T-cell (primary cell): ENCODE data around the gene MTNR1B. TPM values are rescaled to one million over a fixed set of nuclear protein-coding genes. Genes with fewer than 3 reads are reported as not detected.

ENCODE experiments used
- ATAC-seq, 4 experiments: fragments of 200-7000 bp in 3 of 4; fragments of 150-1000 bp in 1 of 4; cut with Tn5 transposase; replicated peaks in 1 of 4; 1 replicate in 3 of 4; 2 replicates in 1 of 4; pipeline ENCODE4 v1.10.0; 2021; ENCODE audit warnings: moderate library complexity in 3 of 4, mild to moderate bottlenecking in 2 of 4, moderate number of reproducible peaks in 1 of 4
- CTCF ChIA-PET, 2 donors: fragments of 300-600 bp; sonication (Branson Sonifier 250); formaldehyde crosslinking; loops; one replicate each; lab custom pipeline; 2022; ENCODE audit warnings: antibody characterized with exemption in 2 of 2; lab: Charles Lee
- POLR2A ChIA-PET, 2 donors: fragments of 300-600 bp; sonication (Branson Sonifier 250); formaldehyde crosslinking; loops; one replicate each; lab custom pipeline; 2022; ENCODE audit warnings: antibody characterized with exemption in 2 of 2; lab: Charles Lee
- DNase-seq, 35 experiments: peaks; one replicate each; pipeline versions ENCODE4 v3.0.0 to v3.0.0-alpha.2; 2013 to 2023
- H3K27ac ChIP-seq: one replicate; pipeline ENCODE4 v1.5.1; 2013; ENCODE audit warnings: low read length
- H3K27me3 ChIP-seq, 2 experiments: replicated peaks in 1 of 2; 1 replicate in 1 of 2; 2 replicates in 1 of 2; pipeline versions ENCODE4 v1.6.1 to v1.7.0; 2013; ENCODE audit warnings: low read length in 1 of 2, mixed read lengths in 1 of 2; ENCODE audit not compliant: control insufficient read depth in 2 of 2, insufficient read depth in 2 of 2; ENCODE audit errors: extremely low read depth in 1 of 2
- H3K36me3 ChIP-seq, 2 donors: 1 replicate in 1 of 2; 2 replicates in 1 of 2; pipeline versions ENCODE4 v1.6.1 to v1.7.0; 2013; ENCODE audit warnings: low read length in 1 of 2; ENCODE audit not compliant: control insufficient read depth in 2 of 2, insufficient read depth in 1 of 2; ENCODE audit errors: extremely low read depth in 1 of 2
- H3K4me1 ChIP-seq, 2 experiments: 1 replicate in 1 of 2; 2 replicates in 1 of 2; pipeline versions ENCODE4 v1.6.1 to v1.7.0; 2013; ENCODE audit warnings: low read length in 2 of 2, mixed read lengths in 1 of 2; ENCODE audit not compliant: insufficient read depth in 2 of 2, control insufficient read depth in 1 of 2; ENCODE audit errors: extremely low read depth in 1 of 2
- H3K4me3 ChIP-seq, 2 donors: 1 replicate in 1 of 2; 2 replicates in 1 of 2; pipeline versions ENCODE4 v1.5.1 to v1.7.0; 2013; ENCODE audit warnings: mild to moderate bottlenecking in 2 of 2, low read length in 1 of 2, moderate library complexity in 1 of 2; ENCODE audit not compliant: control insufficient read depth in 1 of 2; ENCODE audit errors: extremely low read depth in 1 of 2
- H3K9me3 ChIP-seq: 2 replicates; pipeline ENCODE4 v1.7.0; 2013
- H3K27ac Mint-ChIP-seq, 2 donors: one replicate each; pipeline ENCODE4 v1.8.0; 2020 to 2021; ENCODE audit warnings: mild to moderate bottlenecking in 2 of 2, mixed read lengths in 2 of 2
- H3K27me3 Mint-ChIP-seq, 2 donors: one replicate each; pipeline ENCODE4 v1.8.0; 2021 to 2022; ENCODE audit warnings: mixed read lengths in 2 of 2
- H3K36me3 Mint-ChIP-seq: one replicate; pipeline ENCODE4 v1.8.0; 2021; ENCODE audit warnings: mixed read lengths
- H3K4me1 Mint-ChIP-seq, 3 donors: one replicate each; pipeline ENCODE4 v1.8.0; 2020 to 2022; ENCODE audit warnings: mixed read lengths in 3 of 3, mild to moderate bottlenecking in 1 of 3
- H3K4me3 Mint-ChIP-seq, 3 donors: one replicate each; pipeline ENCODE4 v1.8.0; 2020 to 2022; ENCODE audit warnings: mild to moderate bottlenecking in 3 of 3, mixed read lengths in 3 of 3, moderate library complexity in 3 of 3
- H3K9me3 Mint-ChIP-seq, 3 donors: one replicate each; pipeline ENCODE4 v1.8.0; 2020 to 2022; ENCODE audit warnings: mixed read lengths in 3 of 3
- WGBS: methylation state at CpG from one replicate; pipeline ENCODE4 v1.1.5; 2013; ENCODE audit warnings: missing lambda C conversion rate; ENCODE audit not compliant: insufficient coverage; 5-methylcytosine and 5-hydroxymethylcytosine counted together
- total RNA-seq, 35 experiments: library from RNA in 6 of 35; stranded (reverse) in 6 of 35; fragments of 120-200 nt in 1 of 35; gene quantifications; one replicate each; pipeline versions ENCODE4 v1.2.1 to v1.2.4 and lab custom pipeline; 2013 to 2026

Gene MTNR1B
- total RNA-seq, 5 donors from 2014 or later (not counting 1 experiment from before 2014, with no cell fraction given) = not detected

DNA sequence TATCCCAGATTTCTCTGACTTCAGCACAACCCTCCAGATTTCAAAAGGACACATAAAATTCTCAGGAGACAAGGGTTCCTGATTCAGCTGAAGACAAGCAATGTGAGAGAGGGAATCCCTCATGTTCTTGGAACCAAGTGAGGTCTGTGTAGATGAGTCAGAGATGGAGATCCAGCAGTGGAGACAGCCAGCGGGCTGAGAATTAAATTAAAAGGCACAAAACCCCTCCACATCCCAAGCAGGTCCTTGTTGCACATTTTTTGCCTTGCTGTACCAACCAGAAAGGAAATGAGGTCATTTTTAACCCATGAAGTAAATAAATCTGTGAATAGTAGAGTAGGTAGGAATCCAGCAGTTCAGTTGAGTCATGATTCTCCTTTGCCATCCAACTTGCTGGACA lies 9.7 kb downstream of the MTNR1B start:
- peaks cover 0 to 3% of the 10 kb centered on the region in 2 experiments for H3K27me3 ChIP-seq
- H3K36me3 ChIP-seq = no peaks in the 10 kb centered on the region
- no peaks in the 10 kb centered on the region for H3K4me1 Mint-ChIP-seq
- no peak overlapping the region for H3K27ac ChIP-seq
- H3K9me3 Mint-ChIP-seq = no peaks in the 10 kb centered on the region
- H3K4me1 ChIP-seq = no peaks in the 10 kb centered on the region
- CTCF ChIA-PET = no interaction called here
- no CpG with 5 or more reads among the region's 1 CpG for WGBS
- no peaks in the 10 kb centered on the region for H3K36me3 Mint-ChIP-seq
- no peak overlapping the region for H3K27ac Mint-ChIP-seq
- H3K4me3 Mint-ChIP-seq = no peak overlapping the region
- POLR2A ChIA-PET = no interaction called here
- ATAC-seq = no peak
- H3K27me3 Mint-ChIP-seq = peaks cover 0 to 9% of the 10 kb centered on the region in 2 donors
- H3K4me3 ChIP-seq = no peak overlapping the region
- no peaks in the 10 kb centered on the region for H3K9me3 ChIP-seq
- no peak for DNase-seq

DNA sequence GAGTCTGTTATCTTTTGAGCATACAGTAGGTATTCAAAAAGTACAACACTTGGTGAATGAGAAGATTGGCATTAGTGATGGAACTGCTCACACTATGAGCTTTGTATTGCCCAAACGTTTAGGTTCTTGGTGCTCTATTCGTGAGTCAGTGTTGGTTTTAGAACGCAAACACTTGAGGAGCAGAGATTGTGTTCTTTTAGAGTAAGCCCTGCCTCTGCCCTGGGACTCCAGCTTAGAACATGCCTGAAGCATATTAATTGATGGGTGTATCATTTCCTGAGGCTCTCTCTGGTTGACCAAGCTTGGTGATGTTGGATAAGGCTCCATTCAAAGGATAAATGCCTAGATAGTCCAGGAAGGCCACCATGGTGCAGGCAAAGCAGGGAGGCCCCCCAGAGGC lies 10.9 kb downstream of the MTNR1B start:
- H3K27ac Mint-ChIP-seq = no peak overlapping the region
- Histone ChIP-seq H3K4me3 (no peak overlapping the region), H3K9me3 (no peaks in the 10 kb centered on the region), H3K36me3 (no peaks in the 10 kb centered on the region), H3K4me1 (no peaks in the 10 kb centered on the region), H3K27ac (no peak overlapping the region), H3K27me3 (peaks cover 0 to 3% of the 10 kb centered on the region in 2 experiments)
- H3K27me3 Mint-ChIP-seq = peaks cover 0 to 9% of the 10 kb centered on the region in 2 donors
- H3K4me1 Mint-ChIP-seq = no peaks in the 10 kb centered on the region
- no peak overlapping the region for H3K4me3 Mint-ChIP-seq
- ChIA-PET CTCF (no interaction called here), POLR2A (no interaction called here)
- H3K9me3 Mint-ChIP-seq = no peaks in the 10 kb centered on the region
- 54% methylated on average over 3 of the region's 3 CpGs for WGBS
- H3K36me3 Mint-ChIP-seq = no peaks in the 10 kb centered on the region
- DNase-seq (no peak), ATAC-seq (no peak)

DNA sequence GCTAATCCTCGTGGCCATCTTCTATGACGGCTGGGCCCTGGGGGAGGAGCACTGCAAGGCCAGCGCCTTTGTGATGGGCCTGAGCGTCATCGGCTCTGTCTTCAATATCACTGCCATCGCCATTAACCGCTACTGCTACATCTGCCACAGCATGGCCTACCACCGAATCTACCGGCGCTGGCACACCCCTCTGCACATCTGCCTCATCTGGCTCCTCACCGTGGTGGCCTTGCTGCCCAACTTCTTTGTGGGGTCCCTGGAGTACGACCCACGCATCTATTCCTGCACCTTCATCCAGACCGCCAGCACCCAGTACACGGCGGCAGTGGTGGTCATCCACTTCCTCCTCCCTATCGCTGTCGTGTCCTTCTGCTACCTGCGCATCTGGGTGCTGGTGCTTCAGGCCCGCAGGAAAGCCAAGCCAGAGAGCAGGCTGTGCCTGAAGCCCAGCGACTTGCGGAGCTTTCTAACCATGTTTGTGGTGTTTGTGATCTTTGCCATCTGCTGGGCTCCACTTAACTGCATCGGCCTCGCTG lies 12.1 kb downstream of the MTNR1B start:
- no peak for ATAC-seq
- no peak overlapping the region for H3K4me3 ChIP-seq
- ChIA-PET POLR2A (no interaction called here), CTCF (no interaction called here)
- Mint-ChIP-seq H3K27ac (no peak overlapping the region), H3K4me3 (no peak overlapping the region), H3K9me3 (no peaks in the 10 kb centered on the region), H3K27me3 (peaks cover 0 to 9% of the 10 kb centered on the region in 2 donors), H3K36me3 (no peaks in the 10 kb centered on the region), H3K4me1 (no peaks in the 10 kb centered on the region)
- H3K4me1 ChIP-seq = no peaks in the 10 kb centered on the region
- no peak overlapping the region for H3K27ac ChIP-seq
- no peaks in the 10 kb centered on the region for H3K9me3 ChIP-seq
- H3K27me3 ChIP-seq = peaks cover 0 to 3% of the 10 kb centered on the region in 2 experiments
- DNase-seq = no peak
- H3K36me3 ChIP-seq = no peaks in the 10 kb centered on the region
- 93% methylated on average over 23 of the region's 24 CpGs for WGBS

DNA sequence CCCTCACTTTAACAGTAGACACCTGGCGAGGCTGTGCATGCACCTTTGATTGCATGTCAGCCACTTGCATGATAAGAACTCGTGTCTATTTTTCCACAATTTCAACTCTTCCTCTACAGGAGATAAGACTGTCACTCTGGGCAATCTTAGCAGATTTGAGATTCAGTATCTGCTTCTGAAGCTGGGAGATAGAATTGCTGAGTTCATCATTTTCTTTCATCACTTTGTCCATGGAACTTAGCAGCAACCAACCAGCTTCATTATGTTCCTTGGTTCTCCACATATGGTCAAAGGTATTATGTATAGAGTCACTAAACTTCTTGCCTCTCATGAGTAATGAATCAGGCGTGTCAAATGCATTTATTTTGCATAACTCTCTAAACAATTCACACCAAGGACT lies 17.1 kb downstream of the MTNR1B start:
- Mint-ChIP-seq H3K27ac (no peak overlapping the region), H3K27me3 (no peaks in the 10 kb centered on the region), H3K36me3 (no peaks in the 10 kb centered on the region), H3K9me3 (peaks cover 6 to 9% (median 9%) of the 10 kb centered on the region in 3 donors), H3K4me3 (no peak overlapping the region), H3K4me1 (no peaks in the 10 kb centered on the region)
- Histone ChIP-seq H3K4me1 (no peaks in the 10 kb centered on the region), H3K4me3 (no peak overlapping the region), H3K36me3 (no peaks in the 10 kb centered on the region), H3K27ac (no peak overlapping the region), H3K9me3 (peaks cover 2% of the 10 kb centered on the region), H3K27me3 (no peaks in the 10 kb centered on the region)
- DNase-seq = no peak
- ATAC-seq = no peak
- ChIA-PET CTCF (no interaction called here), POLR2A (no interaction called here)
- 78% methylated on average over 1 of the region's 3 CpGs for WGBS

DNA sequence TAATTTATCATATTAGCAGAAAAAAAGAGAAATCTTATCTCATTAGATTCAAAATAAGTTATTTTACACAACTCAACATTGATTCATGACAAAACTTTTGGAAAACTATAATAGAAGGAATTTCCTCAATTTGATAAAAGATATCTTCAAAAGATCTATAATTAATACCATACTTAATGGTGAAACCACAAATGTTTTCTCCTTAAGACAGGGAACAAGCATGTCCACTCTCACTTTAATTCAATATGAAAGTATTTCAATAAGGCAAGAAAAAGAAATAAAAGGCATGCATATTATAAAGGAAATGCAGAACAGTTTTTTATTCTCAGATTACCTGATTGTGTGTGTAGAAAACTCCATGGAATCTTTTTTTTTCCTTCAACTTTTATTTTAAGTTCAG lies 23.6 kb downstream of the MTNR1B start:
- ChIA-PET POLR2A (no interaction called here), CTCF (no interaction called here)
- H3K4me1 ChIP-seq = no peaks in the 10 kb centered on the region
- no peak for DNase-seq
- H3K27ac Mint-ChIP-seq = no peak overlapping the region
- H3K9me3 Mint-ChIP-seq = peaks cover 6 to 9% (median 9%) of the 10 kb centered on the region in 3 donors
- H3K36me3 ChIP-seq = no peaks in the 10 kb centered on the region
- no peak for ATAC-seq
- H3K36me3 Mint-ChIP-seq = no peaks in the 10 kb centered on the region
- H3K9me3 ChIP-seq = peaks cover 2% of the 10 kb centered on the region
- no peaks in the 10 kb centered on the region for H3K27me3 ChIP-seq
- no peak overlapping the region for H3K4me3 Mint-ChIP-seq
- no peak overlapping the region for H3K27ac ChIP-seq
- no peak overlapping the region for H3K4me3 ChIP-seq
- peaks cover 0 to 2% of the 10 kb centered on the region in 2 donors for H3K27me3 Mint-ChIP-seq
- H3K4me1 Mint-ChIP-seq = no peaks in the 10 kb centered on the region

DNA sequence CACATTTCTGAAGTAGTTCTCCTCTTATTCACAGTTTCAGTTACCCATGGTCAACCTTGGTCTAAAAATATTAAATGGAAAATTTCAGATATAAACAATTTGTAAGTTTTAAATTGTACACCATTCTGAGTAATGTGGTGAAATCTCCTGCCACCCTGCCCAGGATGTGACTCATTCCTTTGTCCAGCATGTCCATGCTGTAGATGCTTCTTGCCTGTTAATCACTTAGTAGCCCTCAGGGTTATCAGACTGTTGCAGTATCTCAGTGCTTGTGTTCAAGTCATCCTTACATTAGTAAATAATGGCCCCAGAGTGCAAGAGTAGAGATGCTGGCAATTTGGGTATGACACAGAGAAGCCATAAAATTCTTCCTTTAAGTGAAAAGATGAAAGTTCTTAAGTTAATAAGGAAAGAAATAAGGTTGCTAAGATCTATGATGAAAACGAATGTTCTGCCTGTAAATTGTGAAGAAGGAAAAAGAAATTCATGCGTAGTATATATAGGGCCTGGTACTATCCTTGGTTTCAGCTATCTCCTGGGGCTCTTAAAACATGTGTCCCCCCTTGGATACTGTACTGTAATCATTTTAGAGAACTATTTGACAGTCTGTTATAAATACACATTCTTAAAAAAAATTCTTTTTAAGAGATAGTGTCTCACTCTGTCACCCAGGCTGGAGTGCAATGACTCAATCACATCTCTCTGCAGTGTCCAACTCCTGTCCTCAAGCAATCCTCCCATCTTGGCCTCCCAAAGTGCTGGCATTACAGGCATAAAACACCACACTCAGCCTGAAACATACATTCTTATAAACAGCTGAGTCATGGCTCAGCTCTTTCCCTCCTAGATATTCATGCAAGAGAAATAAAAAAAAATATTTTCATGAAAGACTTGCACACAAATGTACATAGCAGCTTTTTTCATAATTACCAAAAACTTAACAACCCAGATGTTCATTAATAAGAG lies 31.3 kb downstream of the MTNR1B start:
- Mint-ChIP-seq H3K27me3 (peaks cover 0 to 6% of the 10 kb centered on the region in 2 donors), H3K9me3 (peaks cover 0 to 12% (median 12%) of the 10 kb centered on the region in 3 donors), H3K4me3 (no peak overlapping the region), H3K4me1 (no peaks in the 10 kb centered on the region), H3K36me3 (no peaks in the 10 kb centered on the region), H3K27ac (no peak overlapping the region)
- Histone ChIP-seq H3K4me3 (no peak overlapping the region), H3K36me3 (no peaks in the 10 kb centered on the region), H3K9me3 (no peaks in the 10 kb centered on the region), H3K27me3 (no peaks in the 10 kb centered on the region), H3K4me1 (no peaks in the 10 kb centered on the region), H3K27ac (no peak overlapping the region)
- no CpG with 5 or more reads among the region's 2 CpGs for WGBS
- POLR2A ChIA-PET = no interaction called here
- CTCF ChIA-PET = no interaction called here
- DNase-seq = no peak
- ATAC-seq = no peak
